ENCODE data around the gene MAGEC3. TPM values are rescaled to one million over a fixed set of nuclear protein-coding genes. Genes with fewer than 3 reads are reported as not detected.

MAGEC3 gene
- total RNA-seq, 6 donors from 2014 or later, result not detected

DNA sequence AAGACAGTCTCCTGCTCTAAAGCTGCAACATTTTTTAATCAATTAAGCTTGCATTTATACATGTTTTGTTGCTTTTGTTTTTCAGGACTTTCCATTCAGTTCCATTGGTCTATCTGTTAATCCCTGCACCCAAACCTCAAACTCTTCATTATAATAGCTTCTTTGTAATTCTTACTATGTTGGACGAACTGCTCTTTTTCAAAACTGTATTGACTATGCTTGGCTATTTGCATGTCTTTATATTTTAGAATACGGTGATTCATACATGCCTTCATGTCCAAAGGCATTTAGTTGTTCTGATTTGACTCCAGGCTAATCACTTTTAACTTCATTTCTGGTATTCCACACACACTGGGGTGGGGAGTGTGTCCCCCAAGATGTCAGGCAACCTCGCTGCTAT lies 79.7 kb downstream of the MAGEC3 start:
- DNase-seq, result no peak
- no peak overlapping the region for H3K27ac ChIP-seq
- WGBS, 2 donors, result 41 to 73% methylated on average over 3 of the region's 3 CpGs
- no peaks in the 10 kb centered on the region for H3K9me3 ChIP-seq
- H3K27me3 ChIP-seq, result no peaks in the 10 kb centered on the region
- no peak for ATAC-seq (ENCODE audit: low FRiP score in 2 of 2)
- no peaks in the 10 kb centered on the region for H3K4me1 ChIP-seq
- no peak overlapping the region for H3K4me3 ChIP-seq
- no peaks in the 10 kb centered on the region for H3K36me3 ChIP-seq
- no peak for TF ChIP-seq POLR2A (IDR thresholded peaks at IDR 0.05)
- TF ChIP-seq, protein P1, sequence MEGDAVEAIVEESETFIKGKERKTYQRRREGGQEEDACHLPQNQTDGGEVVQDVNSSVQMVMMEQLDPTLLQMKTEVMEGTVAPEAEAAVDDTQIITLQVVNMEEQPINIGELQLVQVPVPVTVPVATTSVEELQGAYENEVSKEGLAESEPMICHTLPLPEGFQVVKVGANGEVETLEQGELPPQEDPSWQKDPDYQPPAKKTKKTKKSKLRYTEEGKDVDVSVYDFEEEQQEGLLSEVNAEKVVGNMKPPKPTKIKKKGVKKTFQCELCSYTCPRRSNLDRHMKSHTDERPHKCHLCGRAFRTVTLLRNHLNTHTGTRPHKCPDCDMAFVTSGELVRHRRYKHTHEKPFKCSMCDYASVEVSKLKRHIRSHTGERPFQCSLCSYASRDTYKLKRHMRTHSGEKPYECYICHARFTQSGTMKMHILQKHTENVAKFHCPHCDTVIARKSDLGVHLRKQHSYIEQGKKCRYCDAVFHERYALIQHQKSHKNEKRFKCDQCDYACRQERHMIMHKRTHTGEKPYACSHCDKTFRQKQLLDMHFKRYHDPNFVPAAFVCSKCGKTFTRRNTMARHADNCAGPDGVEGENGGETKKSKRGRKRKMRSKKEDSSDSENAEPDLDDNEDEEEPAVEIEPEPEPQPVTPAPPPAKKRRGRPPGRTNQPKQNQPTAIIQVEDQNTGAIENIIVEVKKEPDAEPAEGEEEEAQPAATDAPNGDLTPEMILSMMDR (IDR thresholded peaks at IDR 0.05), result no peak
- no peak for TF ChIP-seq POLR2AphosphoS5 (IDR thresholded peaks at IDR 0.05)
- no peak for TF ChIP-seq EP300 (IDR thresholded peaks at IDR 0.05)

DNA sequence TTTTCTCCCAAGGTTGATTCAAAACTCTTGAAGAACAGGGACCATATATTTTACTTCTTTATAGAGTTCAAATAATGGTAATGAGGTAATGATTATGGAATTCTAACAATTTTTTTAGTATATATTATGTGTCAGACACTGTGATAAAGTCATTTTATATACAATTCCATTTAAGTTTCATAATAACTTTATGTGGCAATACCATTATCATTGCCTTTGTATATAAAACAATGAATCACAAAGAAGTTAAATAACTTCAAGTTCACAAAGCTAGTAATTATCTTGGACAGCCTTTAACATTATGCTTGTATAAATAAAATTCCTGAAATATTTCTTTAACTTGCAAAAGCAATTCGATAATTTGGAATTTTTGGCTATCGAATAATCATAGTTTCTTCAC lies 86.2 kb downstream of the MAGEC3 start:
- H3K9me3 ChIP-seq, result no peaks in the 10 kb centered on the region
- WGBS, 2 donors, result 79 to 81% methylated on average over 2 of the region's 2 CpGs
- H3K4me3 ChIP-seq, result no peak overlapping the region
- ATAC-seq (ENCODE audit: low FRiP score in 2 of 2) (no peak), DNase-seq (no peak)
- H3K36me3 ChIP-seq, result no peaks in the 10 kb centered on the region
- H3K27me3 ChIP-seq, result no peaks in the 10 kb centered on the region
- H3K27ac ChIP-seq, result no peak overlapping the region
- H3K4me1 ChIP-seq, result no peaks in the 10 kb centered on the region
- TF ChIP-seq POLR2AphosphoS5 (IDR thresholded peaks at IDR 0.05) (no peak), EP300 (IDR thresholded peaks at IDR 0.05) (no peak), POLR2A (IDR thresholded peaks at IDR 0.05) (no peak)
- TF ChIP-seq, protein P1 (IDR thresholded peaks at IDR 0.05), result no peak

- 50 to 60% methylated on average over 3 of the region's 3 CpGs for WGBS, 2 donors
- Histone ChIP-seq H3K4me1 (no peaks in the 10 kb centered on the region), H3K36me3 (no peaks in the 10 kb centered on the region), H3K4me3 (no peak overlapping the region), H3K9me3 (no peaks in the 10 kb centered on the region), H3K27ac (no peak overlapping the region), H3K27me3 (no peaks in the 10 kb centered on the region)
- no peak for TF ChIP-seq EP300 (IDR thresholded peaks at IDR 0.05)
- no peak for TF ChIP-seq POLR2A (IDR thresholded peaks at IDR 0.05)
- TF ChIP-seq, protein P1 (IDR thresholded peaks at IDR 0.05), result no peak
- no peak for TF ChIP-seq POLR2AphosphoS5 (IDR thresholded peaks at IDR 0.05)
- no peak for DNase-seq
- no peak for ATAC-seq (ENCODE audit: low FRiP score in 2 of 2)
These were observed 90.3 kb downstream of the MAGEC3 start for GRCh38 chrX:141928432-141928831.

DNA sequence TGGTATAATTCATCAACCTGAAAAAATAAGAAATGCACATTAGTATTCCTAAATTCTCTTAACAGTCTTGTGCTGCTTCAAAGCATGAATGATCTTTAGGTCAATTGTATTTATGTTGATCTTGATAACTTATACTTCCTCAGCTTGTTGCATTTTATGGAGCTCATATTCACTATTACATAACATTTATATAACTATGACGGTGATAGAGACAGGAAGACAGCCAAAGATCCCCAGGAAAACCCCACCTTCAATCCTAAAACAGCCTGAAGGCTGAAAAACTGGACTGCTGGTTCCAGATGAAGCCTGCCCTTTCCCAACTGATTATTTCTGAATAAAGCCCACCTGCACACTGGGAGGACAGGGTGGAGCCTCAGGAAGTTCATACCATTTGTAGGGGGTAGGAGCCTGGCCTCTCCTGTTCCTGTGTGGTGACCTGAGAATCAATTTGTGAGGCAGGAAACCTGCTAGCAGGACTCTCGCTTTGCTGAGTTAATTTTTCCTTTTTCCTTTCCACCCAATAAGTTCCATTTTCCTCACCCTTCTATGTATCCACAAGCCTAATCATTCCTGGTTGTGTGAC lies 96.0 kb downstream of the MAGEC3 start:
- H3K36me3 ChIP-seq, result no peaks in the 10 kb centered on the region
- TF ChIP-seq, protein P1 (IDR thresholded peaks at IDR 0.05), result no peak
- no peak for TF ChIP-seq POLR2AphosphoS5 (IDR thresholded peaks at IDR 0.05)
- TF ChIP-seq POLR2A (IDR thresholded peaks at IDR 0.05), result no peak
- TF ChIP-seq EP300 (IDR thresholded peaks at IDR 0.05), result no peak
- H3K27ac ChIP-seq, result no peak overlapping the region
- H3K4me3 ChIP-seq, result no peak overlapping the region
- no peak for DNase-seq
- no peaks in the 10 kb centered on the region for H3K4me1 ChIP-seq
- no peak for ATAC-seq (ENCODE audit: low FRiP score in 2 of 2)
- no peaks in the 10 kb centered on the region for H3K9me3 ChIP-seq
- 50 to 71% methylated on average over 2 of the region's 2 CpGs for WGBS, 2 donors
- H3K27me3 ChIP-seq, result no peaks in the 10 kb centered on the region

GRCh38 chrX:141935645-141936044 lies 97.5 kb downstream of the MAGEC3 start:
- Histone ChIP-seq H3K36me3 (no peaks in the 10 kb centered on the region), H3K4me1 (no peaks in the 10 kb centered on the region), H3K27ac (no peak overlapping the region), H3K9me3 (no peaks in the 10 kb centered on the region), H3K27me3 (no peaks in the 10 kb centered on the region), H3K4me3 (no peak overlapping the region)
- WGBS, 2 donors, result 72 to 73% methylated on average over 2 of the region's 2 CpGs
- ATAC-seq (ENCODE audit: low FRiP score in 2 of 2), result no peak
- no peak for DNase-seq
- TF ChIP-seq, protein P1 (IDR thresholded peaks at IDR 0.05), result no peak
- no peak for TF ChIP-seq EP300 (IDR thresholded peaks at IDR 0.05)
- TF ChIP-seq POLR2A (IDR thresholded peaks at IDR 0.05), result no peak
- TF ChIP-seq POLR2AphosphoS5 (IDR thresholded peaks at IDR 0.05), result no peak
